ENCODE measurements around the gene PRDM2.

Gene PRDM2

GRCh38 chr1:13748610-13749505, 48.9 kb downstream of the PRDM2 start (continued):
- TF ChIP-seq PRDM2 (tag by site-specific recombination; IDR thresholded peaks at IDR 0.05; ENCODE audit: borderline replicate concordance), result no peak
- no peak for TF ChIP-seq ZNF10 (tag by site-specific recombination; IDR thresholded peaks at IDR 0.05)
- TF ChIP-seq ZNF433 (tag by site-specific recombination; IDR thresholded peaks at IDR 0.05; ENCODE audit: low read depth), result no peak
- TF ChIP-seq PBX3 (CRISPR knock-in tag; IDR thresholded peaks at IDR 0.05), result no peak
- 0 out of 2 replicates have a peak, but pooled peaks have one; percentile 26 for TF ChIP-seq ZBTB11 (tag by site-specific recombination; conservative IDR thresholded peaks at IDR 0.05; ENCODE audit: low read depth)
- TF ChIP-seq ZNF610 (tag by site-specific recombination; IDR thresholded peaks at IDR 0.05; ENCODE audit: borderline replicate concordance), result no peak
- TF ChIP-seq GLIS2 (tag by site-specific recombination; IDR thresholded peaks at IDR 0.05), result no peak; the same call in 1 of the 2 replicates
- peak; percentile 74 for TF ChIP-seq ZNF341 (tag by site-specific recombination; IDR thresholded peaks at IDR 0.05; ENCODE audit: low read depth)
- no peak for TF ChIP-seq ZNF510 (tag by site-specific recombination; IDR thresholded peaks at IDR 0.05; ENCODE audit: insufficient replicate concordance)
- TF ChIP-seq ZFP41 (tag by site-specific recombination; IDR thresholded peaks at IDR 0.05; ENCODE audit: borderline replicate concordance), result no peak
- TF ChIP-seq ZNF112 (tag by site-specific recombination; IDR thresholded peaks at IDR 0.05), result no peak
- TF ChIP-seq ZNF664 (tag by site-specific recombination; IDR thresholded peaks at IDR 0.05), result no peak
- TF ChIP-seq ZBTB10 (tag by site-specific recombination; IDR thresholded peaks at IDR 0.05), result no peak
- TF ChIP-seq ZNF184 (tag by site-specific recombination; IDR thresholded peaks at IDR 0.05), result no peak
- TF ChIP-seq ZBTB49 (tag by site-specific recombination; IDR thresholded peaks at IDR 0.05; ENCODE audit: low read depth), result no peak
- peak; percentile 62 for TF ChIP-seq ZBTB26 (tag by site-specific recombination; optimal IDR thresholded peaks at IDR 0.05)
- no peak for TF ChIP-seq ZNF138 (tag by site-specific recombination; IDR thresholded peaks at IDR 0.05; ENCODE audit: borderline replicate concordance)
- TF ChIP-seq ZNF629 (tag by site-specific recombination; IDR thresholded peaks at IDR 0.05), result no peak
- TF ChIP-seq YY1 (tag by site-specific recombination; IDR thresholded peaks at IDR 0.05), result no peak
- no peak for TF ChIP-seq ZNF585B (tag by site-specific recombination; IDR thresholded peaks at IDR 0.05)
- TF ChIP-seq ZNF37A (tag by site-specific recombination; IDR thresholded peaks at IDR 0.05), result no peak

Data from HEK293 (cell line).